Heart left ventricle (tissue), 16 donors: Measurements from ENCODE around the gene TBC1D22B. TPM values are rescaled to one million over a fixed set of nuclear protein-coding genes. Genes with fewer than 3 reads are reported as not detected.

Source experiments
- ATAC-seq, 4 donors: fragments of 200-7000 bp; cut with Tn5 transposase; one replicate each; pipeline ENCODE4 v1.9.1; 2020 to 2022; ENCODE audit warnings: moderate library complexity in 4 of 4, mild to moderate bottlenecking in 3 of 4, moderate number of reproducible peaks in 1 of 4
- DNase-seq, 5 donors: peaks; one replicate each; pipeline ENCODE4 v3.0.0-alpha.2; 2020
- H3K27ac ChIP-seq, 12 donors: fragments of 200-600 bp; sonication (generic) in 4 of 12; one replicate each; pipeline versions ENCODE4 v1.5.0 to v1.8.0; 2016 to 2022; ENCODE audit warnings: mild to moderate bottlenecking in 2 of 12
- H3K27me3 ChIP-seq, 9 donors: fragments of 200-600 bp; sonication (generic) in 2 of 9; one replicate each; pipeline versions ENCODE4 v1.5.1 to v1.8.0; 2016 to 2022; ENCODE audit warnings: mild to moderate bottlenecking in 3 of 9
- H3K36me3 ChIP-seq, 9 donors: fragments of 200-600 bp; sonication (generic) in 2 of 9; one replicate each; pipeline versions ENCODE4 v1.5.0 to v1.8.0; 2018 to 2022; ENCODE audit warnings: mild to moderate bottlenecking in 2 of 9
- H3K4me1 ChIP-seq, 12 donors: fragments of 200-600 bp; sonication (generic) in 4 of 12; one replicate each; pipeline versions ENCODE4 v1.5.0 to v1.8.0; 2016 to 2022; ENCODE audit warnings: mild to moderate bottlenecking in 3 of 12
- H3K4me3 ChIP-seq, 12 donors: fragments of 200-600 bp; sonication (generic) in 4 of 12; one replicate each; pipeline versions ENCODE4 v1.5.0 to v1.8.0; 2017 to 2022; ENCODE audit warnings: mild to moderate bottlenecking in 9 of 12, moderate library complexity in 4 of 12
- H3K9me3 ChIP-seq, 12 donors: fragments of 200-600 bp; sonication (generic) in 4 of 12; one replicate each; pipeline versions ENCODE4 v1.5.0 to v1.8.0; 2016 to 2022; ENCODE audit warnings: mild to moderate bottlenecking in 1 of 12
- POLR2A ChIP-seq, 2 donors: fragments of 450-650 bp; IDR thresholded peaks; one replicate each; pipeline ENCODE4 v1.6.1; 2017; ENCODE audit warnings: antibody characterized with exemption in 2 of 2, mild to moderate bottlenecking in 2 of 2, moderate library complexity in 2 of 2
- WGBS, 4 donors: extraction: QIAGEN DNeasy Blood & Tissue Kit in 2 of 4; methylation state at CpG; one replicate each; pipeline versions ENCODE4 v1.1.5 to v1.1.7; 2013 to 2018; 5-methylcytosine and 5-hydroxymethylcytosine counted together
- intact Hi-C, 10 donors: fragments of 100-400 bp; cut with DNase I; formaldehyde crosslinking; loops; one replicate each; pipeline versions ENCODE4 v1.11.1 to v1.14.2; 2022
- polyA plus RNA-seq, 2 donors: library from polyadenylated mRNA; stranded (reverse); fragments of 200-250 nt; gene quantifications; one replicate each; pipeline ENCODE4 v1.2.3, GENCODE V29; 2013
- total RNA-seq, 9 donors: library from RNA; depleted of rRNA in 2 of 9; stranded (reverse); fragments of >200 nt in 2 of 9; fragmentation: NEBNext Ultra II Directional in 3 of 9; extraction: Animal tissue kit (Norgen Biotek cat#: 25700) in 3 of 9; gene quantifications; one replicate each; pipeline versions ENCODE4 v1.1.0 to v1.2.4, GENCODE V29; 2016 to 2023
- TF ChIP-seq, protein P1 (sequence below), 12 donors: fragments of 200-600 bp; sonication (generic) in 4 of 12; IDR thresholded peaks; one replicate each; pipeline versions ENCODE4 v1.5.0 to v1.8.0; 2018 to 2022; ENCODE audit warnings: antibody characterized with exemption in 12 of 12, mild to moderate bottlenecking in 5 of 12
- donor health status: ischemic (EF 13 %, LVEDD 7.1; RV severe dilation, severe dysfunction).
- donor health status: healthy with polysubstance abuse.
- donor health status: DM: no; HTN: yes; CAD: no.
- donor health status: DM: no; HTN: no; CAD: no.
- donor health status: ischemic (EF 25% LVEDD 6.9; RV normal size, moderate dysfunction).
- donor health status: ischemic (EF 25% LVEDD 5.7; RV mildly dilated, moderate dysfunction).
- donor health status: healthy.
- donor health status: DM: yes; HTN: yes; CAD: no.
- donor health status: ischemic (EF 35%, LVEDD 5.7; RV mildly dilated, moderate dysfunction).
- donor health status: nonischemic (EF 11% LVEDD 7.7; RV severe dilation, severe dysfunction).
- donor health status: DM: yes; HTN: yes; CAD: no.
- donor health status: PGD.
- donor health status: ischemic (EF 29% LVEDD 5.4; RV normal size, mild dysfunction).
- donor health status: nonischemic (EF 23%, LVEDD 6.1; RV moderate dilation, normal function).

The TBC1D22B gene
- total and polyA plus RNA-seq, 11 donors = 3.1 to 10.7 (median 7.3) TPM

DNA sequence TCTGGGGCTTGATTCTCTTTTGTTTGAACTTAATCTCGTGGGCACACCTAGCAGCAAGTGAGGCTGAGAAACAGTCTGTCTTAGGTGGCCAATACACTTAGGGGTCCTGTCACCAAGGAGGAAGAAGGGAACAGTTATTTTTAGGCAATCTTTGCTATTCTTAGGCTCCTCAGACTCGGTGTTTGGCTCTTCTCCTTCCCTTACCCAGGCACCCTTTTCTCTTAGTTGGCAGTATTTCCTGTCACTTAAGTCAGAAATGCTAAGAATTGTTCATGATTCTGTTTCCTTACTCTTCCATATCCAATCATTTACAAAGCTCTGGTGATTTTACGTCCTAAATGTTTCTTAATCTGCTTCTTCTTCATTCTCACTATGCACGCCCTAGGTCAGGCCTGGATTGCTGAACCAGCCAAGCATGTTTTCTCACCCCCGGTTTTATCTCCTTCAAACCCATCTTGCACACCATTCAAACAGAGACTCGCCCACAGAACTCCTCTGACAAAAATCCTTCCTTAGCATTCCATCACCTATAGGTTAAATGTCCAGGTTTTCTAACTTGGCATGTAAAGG is 45.6 kb downstream of the TBC1D22B start:
- WGBS, 4 donors = 69 to 75% (median 72%) methylated on average over 6 of the region's 6 CpGs
- intact Hi-C loops = no loop called here
- Histone ChIP-seq H3K27ac (no peak overlapping the region), H3K36me3 (peaks cover 0 to 70% (median 30%) of the 10 kb centered on the region in 9 donors), H3K9me3 (no peaks in the 10 kb centered on the region), H3K4me1 (peaks cover 0 to 12% (median 4%) of the 10 kb centered on the region in 12 donors), H3K27me3 (no peaks in the 10 kb centered on the region), H3K4me3 (no peak overlapping the region)
- TF ChIP-seq, protein P1, sequence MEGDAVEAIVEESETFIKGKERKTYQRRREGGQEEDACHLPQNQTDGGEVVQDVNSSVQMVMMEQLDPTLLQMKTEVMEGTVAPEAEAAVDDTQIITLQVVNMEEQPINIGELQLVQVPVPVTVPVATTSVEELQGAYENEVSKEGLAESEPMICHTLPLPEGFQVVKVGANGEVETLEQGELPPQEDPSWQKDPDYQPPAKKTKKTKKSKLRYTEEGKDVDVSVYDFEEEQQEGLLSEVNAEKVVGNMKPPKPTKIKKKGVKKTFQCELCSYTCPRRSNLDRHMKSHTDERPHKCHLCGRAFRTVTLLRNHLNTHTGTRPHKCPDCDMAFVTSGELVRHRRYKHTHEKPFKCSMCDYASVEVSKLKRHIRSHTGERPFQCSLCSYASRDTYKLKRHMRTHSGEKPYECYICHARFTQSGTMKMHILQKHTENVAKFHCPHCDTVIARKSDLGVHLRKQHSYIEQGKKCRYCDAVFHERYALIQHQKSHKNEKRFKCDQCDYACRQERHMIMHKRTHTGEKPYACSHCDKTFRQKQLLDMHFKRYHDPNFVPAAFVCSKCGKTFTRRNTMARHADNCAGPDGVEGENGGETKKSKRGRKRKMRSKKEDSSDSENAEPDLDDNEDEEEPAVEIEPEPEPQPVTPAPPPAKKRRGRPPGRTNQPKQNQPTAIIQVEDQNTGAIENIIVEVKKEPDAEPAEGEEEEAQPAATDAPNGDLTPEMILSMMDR (IDR thresholded peaks at IDR 0.05) = no peak
- TF ChIP-seq POLR2A (IDR thresholded peaks at IDR 0.05) = no peak
- DNase-seq (no peak), ATAC-seq (no peak)

DNA sequence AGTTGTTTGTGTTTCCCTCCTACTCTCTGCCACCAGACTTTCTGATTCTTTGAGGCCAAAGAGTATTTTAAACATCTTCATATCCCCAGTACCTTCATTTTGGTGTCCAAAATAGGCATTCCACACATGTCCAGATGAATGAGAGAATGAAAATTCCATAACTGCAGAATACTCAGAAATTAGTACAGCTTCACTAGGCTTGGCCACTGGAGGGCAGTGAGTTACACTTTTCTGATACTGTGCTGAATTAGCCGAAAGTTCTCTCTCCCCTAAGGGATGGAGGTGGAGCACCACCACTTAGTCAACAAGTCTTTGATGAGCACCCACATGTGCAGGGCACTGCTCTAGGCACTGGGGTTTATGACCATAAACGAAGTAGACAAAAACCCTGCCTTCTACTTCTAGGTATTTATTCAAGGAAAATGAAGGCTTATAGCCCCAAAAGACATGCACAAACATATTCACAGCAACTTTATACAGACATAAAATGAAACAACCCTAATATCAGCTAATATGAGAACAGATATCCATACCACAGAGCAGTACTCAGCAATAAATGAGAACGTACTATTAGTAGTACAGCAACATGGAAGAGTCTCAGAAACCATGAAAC is 46.4 kb downstream of the TBC1D22B start:
- 52 to 64% (median 61%) methylated on average over 3 of the region's 3 CpGs for WGBS, 4 donors
- Histone ChIP-seq H3K4me3 (no peak overlapping the region), H3K27me3 (no peaks in the 10 kb centered on the region), H3K27ac (no peak overlapping the region), H3K36me3 (peaks cover 0 to 74% (median 30%) of the 10 kb centered on the region in 9 donors), H3K4me1 (peaks cover 0 to 19% (median 8%) of the 10 kb centered on the region in 12 donors), H3K9me3 (no peaks in the 10 kb centered on the region)
- DNase-seq (no peak), ATAC-seq (peak in 2 of 4 donors; percentile 24 to 63)
- TF ChIP-seq, protein P1 (IDR thresholded peaks at IDR 0.05) = peak; percentile 18 to 57 (median 35)
- TF ChIP-seq POLR2A (IDR thresholded peaks at IDR 0.05) = no peak
- intact Hi-C loops = no loop called here

DNA sequence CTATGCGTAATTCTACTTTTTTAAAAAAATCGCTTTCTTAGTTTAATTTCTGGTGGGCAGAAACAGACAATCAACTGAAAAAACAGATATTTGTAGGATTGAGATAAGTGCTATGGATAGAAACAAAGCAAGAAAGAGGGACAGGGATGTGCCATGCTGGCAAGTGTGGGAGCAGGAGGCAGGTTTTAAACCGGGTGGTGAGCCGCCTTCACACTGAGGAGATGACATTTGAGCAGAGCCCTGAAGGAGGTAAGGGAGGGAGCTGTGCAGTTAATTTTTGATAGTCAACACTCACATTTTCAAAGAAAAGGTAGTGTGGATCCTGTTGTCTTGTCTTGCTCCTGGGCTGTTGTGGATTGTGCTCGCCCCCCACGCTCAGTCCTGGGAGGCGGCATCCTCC is 47.2 kb downstream of the TBC1D22B start:
- Histone ChIP-seq H3K36me3 (peaks cover 0 to 76% (median 30%) of the 10 kb centered on the region in 9 donors), H3K27me3 (no peaks in the 10 kb centered on the region), H3K9me3 (no peaks in the 10 kb centered on the region), H3K4me3 (no peak overlapping the region), H3K4me1 (peaks cover 0 to 19% (median 8%) of the 10 kb centered on the region in 12 donors), H3K27ac (no peak overlapping the region)
- DNase-seq = no peak
- ATAC-seq = no peak
- intact Hi-C loops = no loop called here
- 94 to 98% (median 96%) methylated on average over 7 of the region's 7 CpGs for WGBS, 4 donors
- TF ChIP-seq, protein P1 (IDR thresholded peaks at IDR 0.05) = no peak
- no peak for TF ChIP-seq POLR2A (IDR thresholded peaks at IDR 0.05)

DNA sequence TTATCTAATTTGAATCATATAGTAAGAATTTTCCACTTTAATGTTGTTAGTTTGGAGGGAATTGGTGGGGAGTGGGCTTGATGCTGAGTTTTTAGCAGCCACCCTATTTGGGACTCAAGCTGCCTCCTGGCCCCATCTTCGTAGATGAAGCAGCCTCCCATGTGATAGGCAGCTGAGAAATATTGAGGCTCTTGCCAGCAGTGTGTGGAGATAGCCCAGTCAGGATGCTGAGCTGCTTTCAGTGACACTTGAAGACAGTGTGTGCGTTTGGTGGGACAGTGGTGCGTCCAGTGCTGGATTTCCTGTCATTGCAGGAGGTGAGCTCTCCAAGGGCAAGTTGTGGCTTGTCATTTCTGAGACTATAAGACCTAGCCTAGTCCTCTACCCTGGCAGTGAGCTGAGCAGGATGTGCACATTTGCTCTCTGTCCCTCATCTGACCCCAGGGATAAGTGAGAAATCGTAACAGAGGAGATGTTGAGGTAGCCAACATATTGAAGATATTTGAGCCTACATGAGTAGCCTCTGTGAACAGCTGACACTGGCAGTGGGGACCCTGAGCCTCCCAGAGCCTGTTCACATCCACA is 48.4 kb downstream of the TBC1D22B start:
- no peak overlapping the region for H3K27ac ChIP-seq
- ATAC-seq (no peak), DNase-seq (no peak)
- intact Hi-C loops = no loop called here
- H3K36me3 ChIP-seq = peaks cover 0 to 69% (median 26%) of the 10 kb centered on the region in 9 donors
- WGBS, 4 donors = 62 to 83% (median 77%) methylated on average over 4 of the region's 4 CpGs
- peaks cover 0 to 19% (median 8%) of the 10 kb centered on the region in 12 donors for H3K4me1 ChIP-seq
- no peaks in the 10 kb centered on the region for H3K9me3 ChIP-seq
- no peak for TF ChIP-seq POLR2A (IDR thresholded peaks at IDR 0.05)
- TF ChIP-seq, protein P1 (IDR thresholded peaks at IDR 0.05) = no peak
- H3K27me3 ChIP-seq = no peaks in the 10 kb centered on the region
- no peak overlapping the region for H3K4me3 ChIP-seq
